C4-2B (cell line): Measurements from ENCODE around the gene CRTC1.

ENCODE experiments used
- H3K27ac ChIP-seq: fragments of 450-650 bp; 2 replicates; pipeline ENCODE4 v1.5.1; 2017
- CTCF ChIP-seq: fragments of 450-650 bp; conservative IDR thresholded peaks from 2 replicates; pipeline ENCODE4 v1.5.1; 2017; ENCODE audit warnings: mild to moderate bottlenecking
- ZFX ChIP-seq: fragments of 450-650 bp; IDR thresholded peaks from 2 replicates; pipeline ENCODE4 v1.6.1; 2017

Gene CRTC1

GRCh38 chr19:18817574-18817973, 134.1 kb downstream of the CRTC1 start:
- no peak overlapping the region for H3K27ac ChIP-seq
- TF ChIP-seq ZFX (no peak), CTCF (no peak)

GRCh38 chr19:18828786-18829185, 145.3 kb downstream of the CRTC1 start:
- TF ChIP-seq ZFX (no peak), CTCF (no peak)
- H3K27ac ChIP-seq, result no peak overlapping the region

- no peak overlapping the region for H3K27ac ChIP-seq
- TF ChIP-seq ZFX (no peak), CTCF (no peak)
These were observed 147.0 kb downstream of the CRTC1 start for GRCh38 chr19:18830488-18830887.

DNA sequence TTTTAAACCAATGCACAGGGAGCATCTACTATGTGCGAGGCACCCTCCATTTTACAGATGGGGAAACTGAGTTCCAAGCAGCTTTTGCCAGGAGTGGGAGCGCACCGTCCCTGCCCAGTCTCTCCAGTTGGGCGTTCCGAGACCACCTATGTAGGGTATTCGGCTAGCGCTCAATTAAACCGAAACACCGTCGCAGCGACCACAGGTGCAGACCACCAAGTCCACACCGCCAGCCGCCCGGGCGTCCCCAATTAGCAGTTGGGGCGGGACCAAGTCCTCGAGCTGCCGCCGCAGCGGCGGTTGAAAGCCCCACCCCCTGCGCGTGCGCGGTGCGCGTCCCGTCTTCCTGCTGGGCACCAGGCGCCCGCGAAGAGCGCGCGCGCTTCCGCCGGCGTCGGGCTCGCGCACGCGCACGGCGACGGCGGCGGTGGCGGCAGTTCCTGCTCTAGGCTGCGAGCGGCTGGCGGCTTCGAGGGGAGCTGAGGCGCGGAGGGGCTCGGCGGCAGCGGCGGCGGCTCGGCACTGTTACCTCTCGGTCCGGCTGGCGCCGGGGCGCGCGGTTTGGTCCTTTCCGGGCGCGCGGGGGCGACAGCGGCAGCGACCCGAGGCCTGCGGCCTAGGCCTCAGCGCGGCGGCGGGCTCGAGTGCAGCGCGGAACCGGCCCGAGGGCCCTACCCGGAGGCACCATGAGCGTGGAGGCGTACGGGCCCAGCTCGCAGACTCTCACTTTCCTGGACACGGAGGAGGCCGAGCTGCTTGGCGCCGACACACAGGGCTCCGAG, 148.2 kb downstream of the CRTC1 start, which contains the start of gene UPF1:
Gene UPF1 (plus strand): TSS at position 436 of the 782 bp plus-strand sequence. CDS start 251 bp downstream, at position 687.
- no peak for TF ChIP-seq CTCF
- TF ChIP-seq ZFX, result peak; percentile 100
- H3K27ac ChIP-seq, result peak within 1 kb of the TSS; percentile 89
